Keratinocyte (primary cell): ENCODE data around the gene PRKCA. TPM values are rescaled to one million over a fixed set of nuclear protein-coding genes. Genes with fewer than 3 reads are reported as not detected.

Experiments used
- DNase-seq: peaks from one replicate; pipeline ENCODE4 v3.0.0-alpha.2; 2011; ENCODE audit warnings: low read depth, missing footprints, low spot score
- FAIRE-seq: peaks from 2 replicates; lab custom pipeline; 2011; peaks lifted over from hg19 to GRCh38; lab: Jason Lieb, UNC
- H2AFZ ChIP-seq: 2 replicates; pipeline ENCODE4 v1.6.0; 2012; ENCODE audit warnings: low read length, control low read depth, inconsistent platforms; ENCODE audit not compliant: control insufficient read depth
- H3K27ac ChIP-seq: 2 replicates; pipeline ENCODE4 v1.5.1; 2011; ENCODE audit warnings: low read length; ENCODE audit not compliant: control insufficient read depth, insufficient read depth
- H3K27me3 ChIP-seq: 3 replicates; pipeline ENCODE4 v1.6.0; 2011; ENCODE audit warnings: low read length; ENCODE audit not compliant: control insufficient read depth, insufficient read depth; ENCODE audit errors: extremely low read depth
- H3K36me3 ChIP-seq, 2 experiments: 2 replicates in 1 of 2; 3 replicates in 1 of 2; pipeline ENCODE4 v1.5.1; 2011; ENCODE audit warnings: low read length in 2 of 2, mild to moderate bottlenecking in 1 of 2; ENCODE audit not compliant: control insufficient read depth in 2 of 2, insufficient read depth in 2 of 2; ENCODE audit errors: extremely low read depth in 1 of 2
- H3K4me1 ChIP-seq: 3 replicates; pipeline ENCODE4 v1.5.1; 2011; ENCODE audit warnings: low read length; ENCODE audit not compliant: control insufficient read depth, insufficient read depth; ENCODE audit errors: extremely low read depth
- H3K4me2 ChIP-seq: 3 replicates; pipeline ENCODE4 v1.6.0; 2011; ENCODE audit warnings: low read depth, low read length; ENCODE audit not compliant: control insufficient read depth, insufficient read depth; ENCODE audit errors: extremely low read depth
- H3K4me3 ChIP-seq, 3 experiments: fragments of 200-600 bp in 1 of 3; sonication (generic) in 1 of 3; 2 replicates in 2 of 3; 3 replicates in 1 of 3; pipeline ENCODE4 v1.5.1; 2011 to 2016; ENCODE audit warnings: low read length in 3 of 3, mild to moderate bottlenecking in 3 of 3, control low read depth in 2 of 3, inconsistent platforms in 1 of 3, low read depth in 1 of 3, mixed read lengths in 1 of 3, mixed run types in 1 of 3, moderate library complexity in 1 of 3; ENCODE audit not compliant: control insufficient read depth in 2 of 3, insufficient read depth in 2 of 3; ENCODE audit errors: extremely low read depth in 1 of 3
- H3K79me2 ChIP-seq: 2 replicates; pipeline ENCODE4 v1.6.0; 2012; ENCODE audit warnings: low read length; ENCODE audit not compliant: control insufficient read depth, insufficient read depth
- H3K9ac ChIP-seq: 3 replicates; pipeline ENCODE4 v1.6.0; 2011; ENCODE audit warnings: low read length; ENCODE audit not compliant: control insufficient read depth, insufficient read depth; ENCODE audit errors: extremely low read depth
- H3K9me1 ChIP-seq: 3 replicates; pipeline ENCODE4 v1.6.0; 2011; ENCODE audit warnings: low read length; ENCODE audit not compliant: control insufficient read depth, insufficient read depth; ENCODE audit errors: extremely low read depth
- H3K9me3 ChIP-seq: 2 replicates; pipeline ENCODE4 v1.5.1; 2012; ENCODE audit warnings: low read depth, low read length; ENCODE audit not compliant: control insufficient read depth
- H4K20me1 ChIP-seq: 3 replicates; pipeline ENCODE4 v1.6.0; 2011; ENCODE audit warnings: low read length; ENCODE audit not compliant: control insufficient read depth, insufficient read depth; ENCODE audit errors: extremely low read depth
- CTCF ChIP-seq, 3 experiments: IDR thresholded peaks in 1 of 3; conservative IDR thresholded peaks in 1 of 3; optimal IDR thresholded peaks in 1 of 3; 2 replicates in 2 of 3; 3 replicates in 1 of 3; pipeline versions ENCODE3 to v1.5.1; 2011; ENCODE audit warnings: low read length in 3 of 3, mild to moderate bottlenecking in 3 of 3, moderate library complexity in 2 of 3, control low read depth in 1 of 3, inconsistent platforms in 1 of 3; ENCODE audit not compliant: insufficient read depth in 2 of 3; ENCODE audit errors: extremely low read depth in 1 of 3
- EZH2 ChIP-seq: IDR thresholded peaks from one replicate; pipeline ENCODE4 v1.6.1; 2012; ENCODE audit warnings: inconsistent platforms, mild to moderate bottlenecking, low read length, moderate library complexity
- dilution Hi-C: fragments of 300-500 bp; cut with MboI; formaldehyde crosslinking; loops from one replicate; pipeline ENCODE4 v1.7.0; 2020; ENCODE audit warnings: low sequenced_read_pairs; ENCODE audit not compliant: extremely low pct_ligation_motif_present
- polyA plus RNA-seq, 5 experiments: library from polyadenylated mRNA; depleted of rRNA in 3 of 5; stranded (reverse) in 3 of 5; stranded (forward) in 1 of 5; unstranded in 1 of 5; fragments of >200 nt; gene quantifications; 1 replicate in 1 of 5; 2 replicates in 3 of 5; 3 replicates in 1 of 5; pipeline versions ENCODE4 v1.2.1 to v1.2.3, GENCODE V29; 2011 to 2012; ENCODE audit warnings: missing spikeins in 2 of 5, low read depth in 1 of 5, low replicate concordance in 1 of 5

Gene PRKCA
- polyA plus RNA-seq, 1 donor (not counting 4 experiments of a cell fraction or from before 2014, with no cell fraction given), result 3.6 TPM

DNA sequence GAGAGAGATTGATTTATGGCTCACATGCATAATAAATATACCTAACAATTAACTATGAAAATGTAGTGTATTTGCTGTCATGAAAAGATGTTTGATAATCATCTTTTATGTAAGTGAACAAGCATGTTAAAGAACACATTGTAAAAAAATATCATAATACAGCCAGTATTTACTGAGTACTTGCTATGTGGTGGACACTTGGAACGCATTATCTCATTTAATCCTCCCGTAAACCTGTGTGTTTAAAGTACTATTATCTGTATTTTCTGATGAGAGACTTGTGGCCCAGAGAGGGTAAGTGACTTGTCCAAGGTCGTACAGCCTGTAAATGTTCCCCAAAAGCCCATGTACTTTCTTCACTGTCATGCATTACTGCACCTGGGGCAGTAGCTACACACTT is 70.7 kb downstream of the PRKCA start:
- no peak for FAIRE-seq
- no peak for DNase-seq

DNA sequence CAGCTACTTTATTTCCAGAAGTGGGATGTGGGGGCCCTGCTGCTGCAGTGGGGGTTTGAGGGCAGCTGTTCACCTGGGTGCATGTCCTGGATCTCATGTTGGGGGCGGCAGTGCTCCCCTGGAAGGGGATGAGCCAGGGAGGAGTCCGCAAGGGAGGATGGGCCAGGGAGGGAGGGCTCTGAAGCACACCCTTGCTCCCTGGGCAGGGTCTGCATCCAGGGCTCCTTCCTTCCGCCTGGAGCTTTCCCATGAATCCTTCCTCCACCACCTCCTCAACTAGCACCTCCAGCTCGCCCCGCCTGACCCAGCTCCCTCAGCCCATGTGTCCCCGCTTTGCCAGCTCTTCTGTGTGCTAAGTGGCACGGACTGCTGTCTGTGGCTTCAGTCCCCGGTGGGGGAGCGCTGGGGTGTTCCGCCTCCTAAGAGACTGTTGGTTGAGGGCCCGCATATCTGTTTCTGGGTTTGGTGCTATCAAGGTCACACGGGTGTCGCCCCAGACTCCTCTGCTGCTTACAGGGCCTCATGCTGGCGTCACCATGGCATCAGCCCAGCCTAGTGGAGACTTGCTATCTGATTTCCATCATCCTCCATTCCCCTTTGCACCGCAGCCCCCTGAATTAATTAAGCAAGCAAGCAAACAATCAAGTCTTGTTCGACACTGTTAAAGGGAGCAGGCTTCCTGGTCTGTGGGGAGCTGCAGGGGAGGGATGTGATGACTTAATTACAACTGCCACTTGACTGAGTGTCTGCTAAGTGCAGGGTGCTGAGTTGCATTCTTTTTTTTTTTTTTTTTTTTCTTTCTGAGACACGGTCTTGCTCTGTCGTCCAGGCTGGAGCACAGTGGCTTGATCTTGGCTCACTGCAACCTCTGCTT is 71.8 kb downstream of the PRKCA start:
- H4K20me1 ChIP-seq, result no peaks in the 10 kb centered on the region
- TF ChIP-seq CTCF (optimal IDR thresholded peaks at IDR 0.05 in 1 of 3, IDR thresholded peaks at IDR 0.05 in 1 of 3, conservative IDR thresholded peaks at IDR 0.05 in 1 of 3; ENCODE audit: extremely low read depth in 1 of 3, insufficient read depth in 2 of 3, low read length in 3 of 3) (no peak), EZH2 (no peak)
- H3K9me1 ChIP-seq, result no peaks in the 10 kb centered on the region
- H3K9ac ChIP-seq, result no peak overlapping the region
- H3K4me3 ChIP-seq, result no peak overlapping the region
- no peaks in the 10 kb centered on the region for H3K27me3 ChIP-seq
- no peak overlapping the region for H3K4me2 ChIP-seq
- dilution Hi-C loops, result no loop called here
- no peaks in the 10 kb centered on the region for H3K79me2 ChIP-seq
- H3K9me3 ChIP-seq, result no peaks in the 10 kb centered on the region
- no peak overlapping the region for H2AFZ ChIP-seq
- no peak for DNase-seq
- no peak for FAIRE-seq
- H3K36me3 ChIP-seq, result no peaks in the 10 kb centered on the region
- no peak overlapping the region for H3K27ac ChIP-seq
- H3K4me1 ChIP-seq, result no peaks in the 10 kb centered on the region

More for the DNA sequence above, 70.7 kb downstream of the PRKCA start:
- no peaks in the 10 kb centered on the region for H3K27me3 ChIP-seq
- no peak overlapping the region for H3K4me2 ChIP-seq
- TF ChIP-seq CTCF (optimal IDR thresholded peaks at IDR 0.05 in 1 of 3, IDR thresholded peaks at IDR 0.05 in 1 of 3, conservative IDR thresholded peaks at IDR 0.05 in 1 of 3; ENCODE audit: extremely low read depth in 1 of 3, insufficient read depth in 2 of 3, low read length in 3 of 3) (no peak), EZH2 (no peak)
- no peaks in the 10 kb centered on the region for H3K9me1 ChIP-seq
- no peaks in the 10 kb centered on the region for H3K9me3 ChIP-seq
- H3K9ac ChIP-seq, result no peak overlapping the region
- H2AFZ ChIP-seq, result no peak overlapping the region
- H3K4me1 ChIP-seq, result no peaks in the 10 kb centered on the region
- dilution Hi-C loops, result no loop called here
- no peak overlapping the region for H3K4me3 ChIP-seq
- no peaks in the 10 kb centered on the region for H3K79me2 ChIP-seq
- H3K27ac ChIP-seq, result no peak overlapping the region
- H4K20me1 ChIP-seq, result no peaks in the 10 kb centered on the region
- no peaks in the 10 kb centered on the region for H3K36me3 ChIP-seq
